SU-DHL-6 (cell line): ENCODE results near the gene ERC1.

Experiments
- H2AFZ ChIP-seq: fragments of 200-600 bp; sonication (generic); 2 replicates; pipeline ENCODE4 v1.6.1; 2014; ENCODE audit warnings: low read depth, mild to moderate bottlenecking, moderate library complexity, mixed read lengths, antibody characterized with exemption, low read length; ENCODE audit not compliant: severe bottlenecking
- H3F3A ChIP-seq: fragments of 200-600 bp; shearing (Covaris generic); 2 replicates; pipeline ENCODE4 v1.6.0; 2016; ENCODE audit warnings: antibody characterized with exemption, mild to moderate bottlenecking; ENCODE audit not compliant: insufficient read depth
- H3K27ac ChIP-seq: fragments of 200-600 bp; sonication (generic); 2 replicates; pipeline ENCODE4 v1.5.1; 2016; ENCODE audit warnings: low read depth, mild to moderate bottlenecking, low read length, moderate library complexity, mixed read lengths
- H3K27me3 ChIP-seq: fragments of 200-600 bp; sonication (generic), shearing (Covaris generic); 2 replicates; pipeline ENCODE4 v1.6.0; 2014; ENCODE audit warnings: mild to moderate bottlenecking, low read length
- H3K36me3 ChIP-seq: fragments of 200-600 bp; sonication (generic); 2 replicates; pipeline ENCODE4 v1.6.1; 2014; ENCODE audit warnings: mild to moderate bottlenecking, low read length, mixed read lengths
- H3K4me2 ChIP-seq: fragments of 300-600, 200-600 bp; shearing (Covaris generic), sonication (generic); 2 replicates; pipeline ENCODE4 v1.6.0; 2014; ENCODE audit warnings: low read length, low read depth, mild to moderate bottlenecking; ENCODE audit not compliant: poor library complexity, severe bottlenecking
- H3K4me3 ChIP-seq: fragments of 200-600 bp; sonication (generic); 2 replicates; pipeline ENCODE4 v1.5.1; 2014; ENCODE audit warnings: antibody characterized with exemption, low read length, mild to moderate bottlenecking, mixed read lengths; ENCODE audit not compliant: insufficient read depth, poor library complexity, severe bottlenecking
- H3K79me2 ChIP-seq: fragments of 200-600 bp; sonication (generic); 2 replicates; pipeline ENCODE4 v1.6.1; 2014; ENCODE audit warnings: mild to moderate bottlenecking, low read length, moderate library complexity; ENCODE audit not compliant: insufficient read depth
- H3K9ac ChIP-seq: fragments of 200-600 bp; sonication (generic); 2 replicates; pipeline ENCODE4 v1.7.0; 2014; ENCODE audit warnings: mild to moderate bottlenecking, low read length
- H3K9me2 ChIP-seq: fragments of 200-600 bp; sonication (generic); replicated peaks from 2 replicates; pipeline ENCODE4 v1.6.1; 2014; ENCODE audit warnings: low read length; ENCODE audit not compliant: insufficient read depth
- H3K9me3 ChIP-seq: fragments of 200-600 bp; sonication (generic); 2 replicates; pipeline ENCODE4 v1.6.1; 2014; ENCODE audit warnings: low read length, mixed read lengths; ENCODE audit not compliant: insufficient read depth
- H4K20me1 ChIP-seq: fragments of 200-600 bp; sonication (generic); 2 replicates; pipeline ENCODE4 v1.6.1; 2014; ENCODE audit warnings: low read depth, mild to moderate bottlenecking, antibody characterized with exemption, low read length, moderate library complexity, mixed read lengths
- EZH2phosphoT487 ChIP-seq: fragments of 200-600 bp; sonication (generic), shearing (Covaris generic); conservative IDR thresholded peaks from 2 replicates; pipeline ENCODE4 v1.6.1; 2018; ENCODE audit warnings: mild to moderate bottlenecking, antibody characterized with exemption, low read length, moderate library complexity, mixed read lengths
- TF ChIP-seq, protein P1 (sequence below): fragments of 200-600 bp; sonication (generic); IDR thresholded peaks from one replicate; pipeline ENCODE4 v1.5.1; 2017; ENCODE audit warnings: antibody characterized with exemption, mild to moderate bottlenecking, low read length, moderate library complexity; ENCODE audit not compliant: insufficient read depth, poor library complexity, severe bottlenecking

The ERC1 gene

GRCh38 chr12:1102791-1103450 is 111.9 kb downstream of the ERC1 start:
- Histone ChIP-seq H3K27me3 (no peaks in the 10 kb centered on the region), H3K9ac (no peak overlapping the region), H3K9me2 (no peaks in the 10 kb centered on the region), H3K9me3 (no peaks in the 10 kb centered on the region), H3K79me2 (no peaks in the 10 kb centered on the region), H3K36me3 (no peaks in the 10 kb centered on the region), H3K27ac (no peak overlapping the region), H3F3A (no peaks in the 10 kb centered on the region), H2AFZ (no peak overlapping the region), H4K20me1 (no peaks in the 10 kb centered on the region), H3K4me3 (no peak overlapping the region), H3K4me2 (no peak overlapping the region)
- TF ChIP-seq, protein P1, sequence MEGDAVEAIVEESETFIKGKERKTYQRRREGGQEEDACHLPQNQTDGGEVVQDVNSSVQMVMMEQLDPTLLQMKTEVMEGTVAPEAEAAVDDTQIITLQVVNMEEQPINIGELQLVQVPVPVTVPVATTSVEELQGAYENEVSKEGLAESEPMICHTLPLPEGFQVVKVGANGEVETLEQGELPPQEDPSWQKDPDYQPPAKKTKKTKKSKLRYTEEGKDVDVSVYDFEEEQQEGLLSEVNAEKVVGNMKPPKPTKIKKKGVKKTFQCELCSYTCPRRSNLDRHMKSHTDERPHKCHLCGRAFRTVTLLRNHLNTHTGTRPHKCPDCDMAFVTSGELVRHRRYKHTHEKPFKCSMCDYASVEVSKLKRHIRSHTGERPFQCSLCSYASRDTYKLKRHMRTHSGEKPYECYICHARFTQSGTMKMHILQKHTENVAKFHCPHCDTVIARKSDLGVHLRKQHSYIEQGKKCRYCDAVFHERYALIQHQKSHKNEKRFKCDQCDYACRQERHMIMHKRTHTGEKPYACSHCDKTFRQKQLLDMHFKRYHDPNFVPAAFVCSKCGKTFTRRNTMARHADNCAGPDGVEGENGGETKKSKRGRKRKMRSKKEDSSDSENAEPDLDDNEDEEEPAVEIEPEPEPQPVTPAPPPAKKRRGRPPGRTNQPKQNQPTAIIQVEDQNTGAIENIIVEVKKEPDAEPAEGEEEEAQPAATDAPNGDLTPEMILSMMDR = no peak
- TF ChIP-seq EZH2phosphoT487 = no peak

DNA sequence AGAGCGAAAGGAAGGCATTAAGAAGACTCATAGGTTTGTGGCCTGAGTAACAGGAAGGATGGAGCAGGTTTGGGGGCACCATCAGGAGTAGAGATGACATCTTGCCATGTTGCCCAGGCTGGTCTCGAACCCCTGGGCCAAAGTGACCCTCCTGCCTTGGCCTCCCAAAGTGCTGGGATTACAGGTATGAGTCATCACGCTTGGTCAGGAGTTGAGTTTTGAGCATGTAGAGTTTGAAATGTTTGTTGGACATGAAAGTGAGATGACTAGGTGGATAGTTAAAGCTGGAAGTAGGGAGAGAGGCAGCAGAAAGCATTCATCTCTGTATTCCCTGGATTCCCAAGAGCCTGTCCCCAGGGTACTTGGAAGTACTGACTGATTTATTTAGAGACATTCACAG is 112.6 kb downstream of the ERC1 start:
- H3K36me3 ChIP-seq = no peaks in the 10 kb centered on the region
- TF ChIP-seq EZH2phosphoT487 = no peak
- TF ChIP-seq, protein P1 = no peak
- no peaks in the 10 kb centered on the region for H3K9me3 ChIP-seq
- no peaks in the 10 kb centered on the region for H3K27me3 ChIP-seq
- H3K79me2 ChIP-seq = no peaks in the 10 kb centered on the region
- no peaks in the 10 kb centered on the region for H4K20me1 ChIP-seq
- H3K9ac ChIP-seq = no peak overlapping the region
- H3K4me3 ChIP-seq = no peak overlapping the region
- no peak overlapping the region for H3K27ac ChIP-seq
- H2AFZ ChIP-seq = no peak overlapping the region
- no peak overlapping the region for H3K4me2 ChIP-seq
- no peaks in the 10 kb centered on the region for H3K9me2 ChIP-seq
- H3F3A ChIP-seq = no peaks in the 10 kb centered on the region

DNA sequence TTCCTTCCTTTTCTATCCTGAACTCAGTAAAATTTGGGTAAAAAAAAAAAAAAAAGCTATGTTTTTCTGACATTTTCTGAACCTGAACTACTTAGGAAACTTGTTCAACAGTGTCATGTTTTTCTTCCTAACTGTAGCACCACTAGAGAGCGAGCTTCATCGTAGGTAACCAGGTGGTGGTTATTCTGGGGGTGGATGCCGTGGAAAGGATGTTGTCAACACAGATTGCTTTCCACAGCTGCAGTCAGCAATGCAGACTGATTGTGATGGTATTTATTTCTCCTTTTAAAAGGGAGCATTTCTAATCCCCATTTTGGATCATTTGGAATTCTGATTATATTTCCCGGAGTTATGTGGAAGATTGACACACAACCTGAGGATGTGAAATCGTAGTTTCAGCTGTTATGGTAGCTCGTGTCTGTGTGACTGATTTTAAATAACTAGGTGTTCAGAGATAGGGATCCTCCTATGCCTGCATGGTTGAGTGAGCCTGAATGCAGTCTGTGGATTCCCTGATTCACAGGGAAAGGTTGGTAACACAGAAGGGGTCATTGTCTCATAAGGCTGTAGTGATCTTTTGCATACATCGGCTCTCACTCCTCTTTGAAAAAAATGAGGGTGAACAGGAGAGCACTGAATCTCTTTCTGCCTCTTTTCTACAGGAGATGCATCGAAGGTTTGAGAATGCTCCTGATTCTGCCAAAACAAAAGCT is 113.2 kb downstream of the ERC1 start:
- H3F3A ChIP-seq = no peaks in the 10 kb centered on the region
- H4K20me1 ChIP-seq = no peaks in the 10 kb centered on the region
- no peaks in the 10 kb centered on the region for H3K79me2 ChIP-seq
- TF ChIP-seq, protein P1 = no peak
- no peak for TF ChIP-seq EZH2phosphoT487
- H2AFZ ChIP-seq = no peak overlapping the region
- H3K36me3 ChIP-seq = no peaks in the 10 kb centered on the region
- H3K9me2 ChIP-seq = no peaks in the 10 kb centered on the region
- H3K27ac ChIP-seq = no peak overlapping the region
- no peaks in the 10 kb centered on the region for H3K9me3 ChIP-seq
- no peak overlapping the region for H3K9ac ChIP-seq
- no peaks in the 10 kb centered on the region for H3K27me3 ChIP-seq
- H3K4me2 ChIP-seq = no peak overlapping the region
- H3K4me3 ChIP-seq = no peak overlapping the region
